Thymus (tissue), 11 donors: ENCODE results near the gene PAEP. TPM values are rescaled to one million over a fixed set of nuclear protein-coding genes. Genes with fewer than 3 reads are reported as not detected.

Source experiments
- DNase-seq, 9 donors: peaks; one replicate each; pipeline ENCODE4 v3.0.0-alpha.2; 2013; ENCODE audit warnings: low spot score in 9 of 9, low read depth in 6 of 9, missing footprints in 1 of 9
- H3K27ac ChIP-seq, 2 donors: one replicate each; pipeline ENCODE4 v1.5.1; 2013; ENCODE audit warnings: control low read depth in 1 of 2, low read depth in 1 of 2, low read length in 1 of 2, mild to moderate bottlenecking in 1 of 2, moderate library complexity in 1 of 2
- H3K27me3 ChIP-seq, 2 donors: one replicate each; pipeline ENCODE4 v1.5.1; 2013; ENCODE audit warnings: low read length in 1 of 2; ENCODE audit not compliant: control insufficient read depth in 2 of 2, insufficient read depth in 1 of 2
- H3K36me3 ChIP-seq, 2 donors: one replicate each; pipeline ENCODE4 v1.5.1; 2013; ENCODE audit warnings: low read length in 1 of 2, mild to moderate bottlenecking in 1 of 2, moderate library complexity in 1 of 2; ENCODE audit not compliant: control insufficient read depth in 2 of 2, insufficient read depth in 2 of 2
- H3K4me1 ChIP-seq, 2 donors: one replicate each; pipeline ENCODE4 v1.5.1; 2013; ENCODE audit warnings: low read length in 2 of 2; ENCODE audit not compliant: control insufficient read depth in 2 of 2, insufficient read depth in 2 of 2
- H3K4me3 ChIP-seq, 2 donors: one replicate each; pipeline ENCODE4 v1.5.1; 2013; ENCODE audit warnings: low read length in 2 of 2, control low read depth in 1 of 2, mild to moderate bottlenecking in 1 of 2
- H3K9me3 ChIP-seq, 2 donors: one replicate each; pipeline ENCODE4 v1.5.1; 2013; ENCODE audit warnings: low read length in 1 of 2, mild to moderate bottlenecking in 1 of 2; ENCODE audit not compliant: control insufficient read depth in 2 of 2, insufficient read depth in 1 of 2
- WGBS: extraction: QIAGEN DNeasy Blood & Tissue Kit; methylation state at CpG from one replicate; pipeline ENCODE4 v1.1.7; 2013; 5-methylcytosine and 5-hydroxymethylcytosine counted together
- polyA plus RNA-seq: library from polyadenylated mRNA; stranded (reverse); fragments of 200-250 nt; gene quantifications from one replicate; pipeline ENCODE4 v1.2.3, GENCODE V29; 2013
- total RNA-seq: library from RNA; stranded (reverse); fragments of 120-200 nt; gene quantifications from one replicate; pipeline ENCODE4 v1.2.4, GENCODE V29; 2013
- donor health status: healthy.

The PAEP gene
- total and polyA plus RNA-seq, 2 donors = 0.38 to 1.8 TPM

- H3K4me3 ChIP-seq = no peak overlapping the region
- no peak for DNase-seq
- no peaks in the 10 kb centered on the region for H3K9me3 ChIP-seq
- no peaks in the 10 kb centered on the region for H3K27me3 ChIP-seq
- no peaks in the 10 kb centered on the region for H3K36me3 ChIP-seq
- 92% methylated on average over 5 of the region's 5 CpGs for WGBS
- no peaks in the 10 kb centered on the region for H3K4me1 ChIP-seq
- H3K27ac ChIP-seq = no peak overlapping the region
These were observed 30.7 kb downstream of the PAEP start for GRCh38 chr9:135592331-135592590.

GRCh38 chr9:135592625-135593024 is 31.1 kb downstream of the PAEP start:
- no peak for DNase-seq
- 93% methylated on average over 13 of the region's 13 CpGs for WGBS

GRCh38 chr9:135596211-135596610 is 34.7 kb downstream of the PAEP start:
- H3K4me3 ChIP-seq = no peak overlapping the region
- H3K4me1 ChIP-seq = no peaks in the 10 kb centered on the region
- H3K27me3 ChIP-seq = no peaks in the 10 kb centered on the region
- no peaks in the 10 kb centered on the region for H3K36me3 ChIP-seq
- no peak for DNase-seq
- no peak overlapping the region for H3K27ac ChIP-seq
- no peaks in the 10 kb centered on the region for H3K9me3 ChIP-seq
- 36% methylated on average over 2 of the region's 2 CpGs for WGBS

More at GRCh38 chr9:135592625-135593024, 31.1 kb downstream of the PAEP start:
- Histone ChIP-seq H3K4me1 (no peaks in the 10 kb centered on the region), H3K27me3 (no peaks in the 10 kb centered on the region), H3K9me3 (no peaks in the 10 kb centered on the region), H3K36me3 (no peaks in the 10 kb centered on the region), H3K4me3 (no peak overlapping the region), H3K27ac (no peak overlapping the region)

GRCh38 chr9:135600296-135600817 is 38.8 kb downstream of the PAEP start:
- 80% methylated on average over 5 of the region's 5 CpGs for WGBS
- no peak for DNase-seq
- Histone ChIP-seq H3K27me3 (peaks cover 0 to 2% of the 10 kb centered on the region in 2 donors), H3K27ac (no peak overlapping the region), H3K36me3 (no peaks in the 10 kb centered on the region), H3K9me3 (no peaks in the 10 kb centered on the region), H3K4me3 (no peak overlapping the region), H3K4me1 (no peaks in the 10 kb centered on the region)

GRCh38 chr9:135601988-135602387 is 40.4 kb downstream of the PAEP start:
- 92% methylated on average over 8 of the region's 8 CpGs for WGBS
- no peak overlapping the region for H3K27ac ChIP-seq
- H3K27me3 ChIP-seq = peaks cover 0 to 2% of the 10 kb centered on the region in 2 donors
- H3K4me3 ChIP-seq = no peak overlapping the region
- H3K36me3 ChIP-seq = no peaks in the 10 kb centered on the region
- H3K4me1 ChIP-seq = no peaks in the 10 kb centered on the region
- no peaks in the 10 kb centered on the region for H3K9me3 ChIP-seq
- DNase-seq = no peak

GRCh38 chr9:135602789-135603481 is 41.4 kb downstream of the PAEP start:
- peaks cover 0 to 2% of the 10 kb centered on the region in 2 donors for H3K27me3 ChIP-seq
- WGBS = 56% methylated on average over 24 of the region's 24 CpGs

GRCh38 chr9:135604437-135605237 is 43.1 kb downstream of the PAEP start:
- H3K27me3 ChIP-seq = peaks cover 0 to 2% of the 10 kb centered on the region in 2 donors
- H3K27ac ChIP-seq = no peak overlapping the region

More at GRCh38 chr9:135602789-135603481, 41.4 kb downstream of the PAEP start:
- no peak overlapping the region for H3K4me3 ChIP-seq
- H3K9me3 ChIP-seq = no peaks in the 10 kb centered on the region
- peak in 6 of 9 donors; percentile 6 to 37 (median 24) for DNase-seq
- no peaks in the 10 kb centered on the region for H3K4me1 ChIP-seq
- H3K36me3 ChIP-seq = no peaks in the 10 kb centered on the region
- no peak overlapping the region for H3K27ac ChIP-seq

GRCh38 chr9:135605238-135605781 is 43.8 kb downstream of the PAEP start:
- no peak overlapping the region for H3K4me3 ChIP-seq
- H3K27me3 ChIP-seq = peaks cover 0 to 2% of the 10 kb centered on the region in 2 donors
- WGBS = 86% methylated on average over 14 of the region's 14 CpGs
- no peaks in the 10 kb centered on the region for H3K4me1 ChIP-seq
- DNase-seq = no peak
- no peak overlapping the region for H3K27ac ChIP-seq
- no peaks in the 10 kb centered on the region for H3K36me3 ChIP-seq
- no peaks in the 10 kb centered on the region for H3K9me3 ChIP-seq

More at GRCh38 chr9:135604437-135605237, 43.1 kb downstream of the PAEP start:
- Histone ChIP-seq H3K9me3 (no peaks in the 10 kb centered on the region), H3K36me3 (no peaks in the 10 kb centered on the region), H3K4me1 (no peaks in the 10 kb centered on the region), H3K4me3 (no peak overlapping the region)
- no peak for DNase-seq
- WGBS = 84% methylated on average over 31 of the region's 31 CpGs

GRCh38 chr9:135606885-135607259 is 45.3 kb downstream of the PAEP start:
- Histone ChIP-seq H3K9me3 (no peaks in the 10 kb centered on the region), H3K27ac (no peak overlapping the region), H3K4me1 (no peaks in the 10 kb centered on the region), H3K36me3 (no peaks in the 10 kb centered on the region), H3K27me3 (peaks cover 0 to 2% of the 10 kb centered on the region in 2 donors), H3K4me3 (no peak overlapping the region)
- DNase-seq = no peak
- 95% methylated on average over 11 of the region's 11 CpGs for WGBS
